ENCODE measurements around the gene RPLP1.
"Not testable (repeated sequence)": the region's sequence is repeated elsewhere in the genome, so short reads cannot be mapped to it uniquely, and the experiment has no call there.

The RPLP1 gene

GRCh38 chr15:69436951-69437350, 15.7 kb upstream of the RPLP1 start:
- DNase-seq = no peak

- DNase-seq = no peak
Observed at GRCh38 chr15:69439623-69440022, 13.0 kb upstream of the RPLP1 start.

- no peak for DNase-seq
Observed at GRCh38 chr15:69443032-69443611, 9.5 kb upstream of the RPLP1 start.

GRCh38 chr15:69444686-69445085, 7.9 kb upstream of the RPLP1 start:
- no peak for DNase-seq

GRCh38 chr15:69446953-69447352, 5.7 kb upstream of the RPLP1 start:
- DNase-seq = no peak

- DNase-seq = not testable (repeated sequence)
Observed at GRCh38 chr15:69450221-69450620, 2.4 kb upstream of the RPLP1 start.

- no peak for DNase-seq
Observed at GRCh38 chr15:69450968-69451695, 1.5 kb upstream of the RPLP1 start.

GRCh38 chr15:69451951-69452691, 497 bp upstream of the RPLP1 start:
- peak in 7 of 51 donors; percentile 13 to 71 (median 43) for DNase-seq

GRCh38 chr15:69454953-69455352, 2.3 kb downstream of the RPLP1 start:
- DNase-seq = no peak

GRCh38 chr15:69456208-69457166, 3.9 kb downstream of the RPLP1 start:
- DNase-seq = no peak

- no peak for DNase-seq
Observed at GRCh38 chr15:69457304-69458280, 5.0 kb downstream of the RPLP1 start.

- DNase-seq = no peak
Observed at GRCh38 chr15:69459066-69459465, 6.4 kb downstream of the RPLP1 start.

GRCh38 chr15:69460481-69460880, 7.9 kb downstream of the RPLP1 start:
- no peak for DNase-seq

GRCh38 chr15:69462030-69462492, 9.4 kb downstream of the RPLP1 start:
- DNase-seq = peak in 6 of 51 donors; percentile 27 to 44 (median 35)

GRCh38 chr15:69462493-69463181, 10.0 kb downstream of the RPLP1 start:
- peak; percentile 42 to 97 (median 90) for DNase-seq

- no peak for DNase-seq
Observed at GRCh38 chr15:69463182-69463756, 10.7 kb downstream of the RPLP1 start.

GRCh38 chr15:69465253-69465652, 12.6 kb downstream of the RPLP1 start:
- no peak for DNase-seq

GRCh38 chr15:69466733-69467132, 14.1 kb downstream of the RPLP1 start:
- no peak for DNase-seq

GRCh38 chr15:69467636-69468035, 15.0 kb downstream of the RPLP1 start:
- DNase-seq = no peak

Data from hypothalamus (tissue), 51 donors.